ENCODE measurements around the gene SIK2. TPM values are rescaled to one million over a fixed set of nuclear protein-coding genes. Genes with fewer than 3 reads are reported as not detected.

Gene SIK2
- total RNA-seq, 3 donors from 2014 or later (not counting 1 experiment from before 2014, with no cell fraction given): 7.1 to 14.3 (median 8.4) TPM

- intact Hi-C loops (cut with micrococcal nuclease): no loop called here
- ATAC-seq (no peak), DNase-seq (no peak)
- H3K4me1 ChIP-seq (ENCODE audit: control insufficient read depth, insufficient read depth, low read length): no peaks in the 10 kb centered on the region
- H3K27me3 ChIP-seq (ENCODE audit: control insufficient read depth, insufficient read depth, low read length): no peaks in the 10 kb centered on the region
- no peaks in the 10 kb centered on the region for H3K36me3 Mint-ChIP-seq
- H3K4me1 Mint-ChIP-seq: peaks cover 0 to 4% of the 10 kb centered on the region in 2 donors
- no peak overlapping the region for H3K27ac ChIP-seq (ENCODE audit: low read length)
- H3K9me3 ChIP-seq (ENCODE audit: control insufficient read depth, insufficient read depth, low read length): no peaks in the 10 kb centered on the region
- no peak overlapping the region for H3K4me3 ChIP-seq (ENCODE audit: low read length)
- no peak overlapping the region for H3K4me3 Mint-ChIP-seq
- TF ChIP-seq CTCF (IDR thresholded peaks at IDR 0.05): no peak
- WGBS (ENCODE audit: insufficient coverage): 93% methylated on average over 5 of the region's 6 CpGs
- no peak overlapping the region for H3K27ac Mint-ChIP-seq
- H3K36me3 ChIP-seq (ENCODE audit: control insufficient read depth, insufficient read depth, low read length): peaks cover 3% of the 10 kb centered on the region
- no peaks in the 10 kb centered on the region for H3K9me3 Mint-ChIP-seq
- no peaks in the 10 kb centered on the region for H3K27me3 Mint-ChIP-seq (ENCODE audit: low read depth in 2 of 2)
These were observed 91.1 kb downstream of the SIK2 start for GRCh38 chr11:111693224-111693937.

GRCh38 chr11:111694851-111695250, 92.6 kb downstream of the SIK2 start:
- Mint-ChIP-seq H3K27ac (no peak overlapping the region), H3K9me3 (no peaks in the 10 kb centered on the region), H3K4me3 (no peak overlapping the region), H3K27me3 (ENCODE audit: low read depth in 2 of 2) (no peaks in the 10 kb centered on the region), H3K36me3 (no peaks in the 10 kb centered on the region), H3K4me1 (peaks cover 8 to 17% of the 10 kb centered on the region in 2 donors)
- Histone ChIP-seq H3K36me3 (ENCODE audit: control insufficient read depth, insufficient read depth, low read length) (peaks cover 3% of the 10 kb centered on the region), H3K27me3 (ENCODE audit: control insufficient read depth, insufficient read depth, low read length) (no peaks in the 10 kb centered on the region), H3K9me3 (ENCODE audit: control insufficient read depth, insufficient read depth, low read length) (no peaks in the 10 kb centered on the region), H3K27ac (ENCODE audit: low read length) (no peak overlapping the region), H3K4me3 (ENCODE audit: low read length) (no peak overlapping the region), H3K4me1 (ENCODE audit: control insufficient read depth, insufficient read depth, low read length) (peaks cover 2% of the 10 kb centered on the region)
- no peak for TF ChIP-seq CTCF (IDR thresholded peaks at IDR 0.05)
- no peak for ATAC-seq
- no peak for DNase-seq
- intact Hi-C loops (cut with micrococcal nuclease): no loop called here
- WGBS (ENCODE audit: insufficient coverage): 87% methylated on average over 3 of the region's 4 CpGs

GRCh38 chr11:111696556-111696955, 94.3 kb downstream of the SIK2 start:
- Histone ChIP-seq H3K36me3 (ENCODE audit: control insufficient read depth, insufficient read depth, low read length) (peaks cover under 1% of the 10 kb centered on the region), H3K4me3 (ENCODE audit: low read length) (no peak overlapping the region), H3K27ac (ENCODE audit: low read length) (no peak overlapping the region), H3K9me3 (ENCODE audit: control insufficient read depth, insufficient read depth, low read length) (no peaks in the 10 kb centered on the region), H3K4me1 (ENCODE audit: control insufficient read depth, insufficient read depth, low read length) (peaks cover 2% of the 10 kb centered on the region), H3K27me3 (ENCODE audit: control insufficient read depth, insufficient read depth, low read length) (no peaks in the 10 kb centered on the region)
- H3K4me1 Mint-ChIP-seq: peaks cover 17 to 22% of the 10 kb centered on the region in 2 donors
- no peak for TF ChIP-seq CTCF (IDR thresholded peaks at IDR 0.05)
- 100% methylated on average over 1 of the region's 1 CpG for WGBS (ENCODE audit: insufficient coverage)
- no peaks in the 10 kb centered on the region for H3K27me3 Mint-ChIP-seq (ENCODE audit: low read depth in 2 of 2)
- no peak overlapping the region for H3K27ac Mint-ChIP-seq
- no peaks in the 10 kb centered on the region for H3K9me3 Mint-ChIP-seq
- ATAC-seq (no peak), DNase-seq (no peak)
- intact Hi-C loops (cut with micrococcal nuclease): no loop called here
- no peak overlapping the region for H3K4me3 Mint-ChIP-seq
- no peaks in the 10 kb centered on the region for H3K36me3 Mint-ChIP-seq

- intact Hi-C loops (cut with micrococcal nuclease): no loop called here
- no peaks in the 10 kb centered on the region for H3K27me3 Mint-ChIP-seq (ENCODE audit: low read depth in 2 of 2)
- WGBS (ENCODE audit: insufficient coverage): 50% methylated on average over 1 of the region's 1 CpG
- no peaks in the 10 kb centered on the region for H3K9me3 Mint-ChIP-seq
- H3K27ac Mint-ChIP-seq: no peak overlapping the region
- no peak for ATAC-seq
- Histone ChIP-seq H3K4me1 (ENCODE audit: control insufficient read depth, insufficient read depth, low read length) (peaks cover 2% of the 10 kb centered on the region), H3K36me3 (ENCODE audit: control insufficient read depth, insufficient read depth, low read length) (peaks cover 4% of the 10 kb centered on the region), H3K27me3 (ENCODE audit: control insufficient read depth, insufficient read depth, low read length) (no peaks in the 10 kb centered on the region), H3K4me3 (ENCODE audit: low read length) (no peak overlapping the region), H3K9me3 (ENCODE audit: control insufficient read depth, insufficient read depth, low read length) (no peaks in the 10 kb centered on the region), H3K27ac (ENCODE audit: low read length) (no peak overlapping the region)
- H3K36me3 Mint-ChIP-seq: no peaks in the 10 kb centered on the region
- DNase-seq: no peak
- peaks cover 17 to 22% of the 10 kb centered on the region in 2 donors for H3K4me1 Mint-ChIP-seq
- H3K4me3 Mint-ChIP-seq: no peak overlapping the region
- TF ChIP-seq CTCF (IDR thresholded peaks at IDR 0.05): no peak
These were observed 95.7 kb downstream of the SIK2 start for GRCh38 chr11:111697933-111698371.

Measured in natural killer cell (primary cell).